Lower leg skin (tissue), 3 donors: ENCODE results near the gene POU2AF1.

Experiments used
- CTCF ChIP-seq, 3 donors: fragments of 450-650 bp; IDR thresholded peaks; one replicate each; pipeline ENCODE4 v1.5.1; 2016; ENCODE audit warnings: antibody characterized with exemption in 3 of 3, mild to moderate bottlenecking in 3 of 3, moderate library complexity in 2 of 3
- POLR2A ChIP-seq, 2 donors: fragments of 450-650 bp; IDR thresholded peaks; one replicate each; pipeline ENCODE4 v1.6.1; 2016 to 2017; ENCODE audit warnings: antibody characterized with exemption in 2 of 2, mild to moderate bottlenecking in 1 of 2, moderate library complexity in 1 of 2

- TF ChIP-seq CTCF (IDR thresholded peaks at IDR 0.05) (no peak), POLR2A (IDR thresholded peaks at IDR 0.05) (no peak)
Observed at GRCh38 chr11:111368285-111368560, 10.9 kb downstream of the POU2AF1 start.
